OCI-LY1 (cell line): ENCODE measurements around the gene MEIG1.
"Not testable (repeated sequence)": the region's sequence is repeated elsewhere in the genome, so short reads cannot be mapped to it uniquely, and the experiment has no call there.

Source experiments
- H2AFZ ChIP-seq: fragments of 200-600 bp; sonication (generic), shearing (Covaris generic); 2 replicates; pipeline ENCODE4 v1.6.0; 2014; ENCODE audit warnings: antibody characterized with exemption, mild to moderate bottlenecking, low read length
- H3F3A ChIP-seq: fragments of 200-600 bp; sonication (generic), shearing (Covaris generic); 2 replicates; pipeline ENCODE4 v1.6.0; 2014; ENCODE audit warnings: mild to moderate bottlenecking, antibody characterized with exemption, low read length, moderate library complexity; ENCODE audit not compliant: insufficient read depth
- H3K27ac ChIP-seq: fragments of 200-600 bp; sonication (generic); 2 replicates; pipeline ENCODE4 v1.5.1; 2014; ENCODE audit warnings: low read length, mixed run types, mild to moderate bottlenecking, low read depth; ENCODE audit not compliant: poor library complexity, severe bottlenecking
- H3K27me3 ChIP-seq: fragments of 200-600 bp; sonication (generic); 2 replicates; pipeline ENCODE4 v1.6.0; 2014; ENCODE audit warnings: antibody characterized with exemption, mild to moderate bottlenecking, low read length, moderate library complexity; ENCODE audit not compliant: insufficient read depth
- H3K36me3 ChIP-seq: fragments of 200-600 bp; sonication (generic); 2 replicates; pipeline ENCODE4 v1.6.1; 2014; ENCODE audit warnings: mild to moderate bottlenecking, antibody characterized with exemption, low read length, moderate library complexity, mixed read lengths; ENCODE audit not compliant: insufficient read depth
- H3K4me1 ChIP-seq: fragments of 200-600 bp; sonication (generic); 2 replicates; pipeline ENCODE4 v1.5.1; 2014; ENCODE audit warnings: mild to moderate bottlenecking, low read length, moderate library complexity; ENCODE audit not compliant: insufficient read depth, severe bottlenecking
- H3K4me2 ChIP-seq: fragments of 200-600 bp; sonication (generic), shearing (Covaris generic); 2 replicates; pipeline ENCODE4 v1.6.1; 2014; ENCODE audit warnings: low read length
- H3K4me3 ChIP-seq: fragments of 200-600 bp; sonication (generic); 2 replicates; pipeline ENCODE4 v1.5.1; 2014; ENCODE audit warnings: low read length, low read depth, mild to moderate bottlenecking, mixed read lengths; ENCODE audit not compliant: poor library complexity, severe bottlenecking
- H3K79me2 ChIP-seq: fragments of 200-600 bp; shearing (Covaris generic); 2 replicates; pipeline ENCODE4 v1.6.1; 2016; ENCODE audit warnings: mixed run types, low read length, mixed read lengths; ENCODE audit not compliant: insufficient read depth
- H3K9ac ChIP-seq: fragments of 200-600 bp; sonication (generic), shearing (Covaris generic); 2 replicates; pipeline ENCODE4 v1.6.1; 2014; ENCODE audit warnings: mild to moderate bottlenecking, low read length, mixed read lengths
- H3K9me2 ChIP-seq: fragments of 200-600 bp; sonication (generic), shearing (Covaris generic); 2 replicates; pipeline ENCODE4 v1.6.1; 2014; ENCODE audit warnings: low read depth, mild to moderate bottlenecking, low read length, mixed read lengths
- H3K9me3 ChIP-seq: fragments of 200-600 bp; shearing (Covaris generic); 2 replicates; pipeline ENCODE4 v1.6.1; 2014; ENCODE audit warnings: low read length, mixed read lengths
- H4K20me1 ChIP-seq: fragments of 200-600 bp; sonication (generic), shearing (Covaris generic); 2 replicates; pipeline ENCODE4 v1.6.0; 2016; ENCODE audit warnings: mild to moderate bottlenecking, low read length; ENCODE audit not compliant: insufficient read depth
- EZH2 ChIP-seq: fragments of 200-600 bp; sonication (generic), shearing (Covaris generic); IDR thresholded peaks from 2 replicates; pipeline ENCODE4 v1.8.0; 2017; ENCODE audit warnings: borderline replicate concordance, mixed run types, mild to moderate bottlenecking, antibody characterized with exemption, low read length, moderate library complexity, mixed read lengths
- TF ChIP-seq, protein P1 (sequence below): fragments of 200-600 bp; sonication (generic), shearing (Covaris generic); IDR thresholded peaks from 2 replicates; pipeline ENCODE4 v1.5.1; 2017; ENCODE audit warnings: mild to moderate bottlenecking, antibody characterized with exemption, low read length, moderate library complexity, mixed read lengths

Gene MEIG1

GRCh38 chr10:14982744-14983143 lies 23.6 kb downstream of the MEIG1 start:
- H3K27me3 ChIP-seq = no peaks in the 10 kb centered on the region

DNA sequence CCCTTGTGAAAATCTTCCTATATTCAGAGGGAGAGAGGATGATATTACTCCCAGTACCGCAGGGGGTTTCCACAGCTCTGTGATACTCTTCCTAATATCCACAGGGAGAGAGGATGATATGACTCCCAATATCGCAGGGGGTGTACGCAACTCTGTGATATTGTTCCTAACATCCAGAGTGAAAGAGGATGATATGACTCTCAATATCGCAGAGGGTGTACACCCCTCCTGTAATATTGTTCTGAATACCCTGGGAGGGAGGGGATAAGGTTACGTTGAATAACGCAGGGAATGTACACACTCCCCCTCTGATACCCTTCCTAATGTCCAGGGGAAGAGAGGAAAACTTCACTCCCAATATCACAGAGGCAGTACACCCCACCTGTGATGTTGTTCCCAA lies 30.4 kb downstream of the MEIG1 start:
- not testable (repeated sequence) for H3K9ac ChIP-seq, H4K20me1 ChIP-seq, H3K79me2 ChIP-seq, H3K9me3 ChIP-seq, H3K36me3 ChIP-seq, H3K4me2 ChIP-seq, H3K4me3 ChIP-seq, H3K27me3 ChIP-seq, H3F3A ChIP-seq, H3K27ac ChIP-seq, H2AFZ ChIP-seq, H3K4me1 ChIP-seq, H3K9me2 ChIP-seq

More at GRCh38 chr10:14982744-14983143, 23.6 kb downstream of the MEIG1 start:
- no peak for TF ChIP-seq EZH2
- TF ChIP-seq, protein P1, sequence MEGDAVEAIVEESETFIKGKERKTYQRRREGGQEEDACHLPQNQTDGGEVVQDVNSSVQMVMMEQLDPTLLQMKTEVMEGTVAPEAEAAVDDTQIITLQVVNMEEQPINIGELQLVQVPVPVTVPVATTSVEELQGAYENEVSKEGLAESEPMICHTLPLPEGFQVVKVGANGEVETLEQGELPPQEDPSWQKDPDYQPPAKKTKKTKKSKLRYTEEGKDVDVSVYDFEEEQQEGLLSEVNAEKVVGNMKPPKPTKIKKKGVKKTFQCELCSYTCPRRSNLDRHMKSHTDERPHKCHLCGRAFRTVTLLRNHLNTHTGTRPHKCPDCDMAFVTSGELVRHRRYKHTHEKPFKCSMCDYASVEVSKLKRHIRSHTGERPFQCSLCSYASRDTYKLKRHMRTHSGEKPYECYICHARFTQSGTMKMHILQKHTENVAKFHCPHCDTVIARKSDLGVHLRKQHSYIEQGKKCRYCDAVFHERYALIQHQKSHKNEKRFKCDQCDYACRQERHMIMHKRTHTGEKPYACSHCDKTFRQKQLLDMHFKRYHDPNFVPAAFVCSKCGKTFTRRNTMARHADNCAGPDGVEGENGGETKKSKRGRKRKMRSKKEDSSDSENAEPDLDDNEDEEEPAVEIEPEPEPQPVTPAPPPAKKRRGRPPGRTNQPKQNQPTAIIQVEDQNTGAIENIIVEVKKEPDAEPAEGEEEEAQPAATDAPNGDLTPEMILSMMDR = no peak
- no peaks in the 10 kb centered on the region for H3K4me1 ChIP-seq
- no peaks in the 10 kb centered on the region for H3K9me3 ChIP-seq
- no peaks in the 10 kb centered on the region for H3K79me2 ChIP-seq
- H3F3A ChIP-seq = no peaks in the 10 kb centered on the region
- no peak overlapping the region for H3K4me3 ChIP-seq
- no peak overlapping the region for H3K27ac ChIP-seq
- no peak overlapping the region for H3K4me2 ChIP-seq
- no peak overlapping the region for H2AFZ ChIP-seq
- no peaks in the 10 kb centered on the region for H3K9me2 ChIP-seq
- H4K20me1 ChIP-seq = no peaks in the 10 kb centered on the region
- no peak overlapping the region for H3K9ac ChIP-seq
- H3K36me3 ChIP-seq = no peaks in the 10 kb centered on the region

- H3K79me2 ChIP-seq, H3K27ac ChIP-seq: not testable (repeated sequence)
- TF ChIP-seq, protein P1 = peak; percentile 40; the same call in 1 of the 2 replicates
Observed at GRCh38 chr10:14991035-14991749, 32.0 kb downstream of the MEIG1 start.

DNA sequence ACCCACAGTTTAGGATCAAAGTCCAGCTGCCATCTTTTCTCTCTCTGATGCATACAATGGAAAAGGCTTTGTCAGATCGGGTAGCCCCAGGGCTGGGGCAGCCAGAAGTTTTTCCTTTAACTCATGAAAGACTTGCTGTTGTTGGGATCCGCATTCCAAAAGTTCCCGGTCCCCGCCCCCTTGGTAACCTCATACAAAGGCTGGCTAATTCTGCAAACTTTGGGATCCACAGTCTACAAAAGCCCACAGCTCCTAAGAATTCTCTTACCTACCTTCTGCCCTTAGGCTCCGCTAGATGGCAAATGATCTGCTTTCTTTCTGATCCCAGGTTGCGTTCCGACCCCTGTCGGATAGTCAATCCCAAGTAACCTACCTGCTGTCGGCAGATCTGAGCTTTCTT lies 33.1 kb downstream of the MEIG1 start:
- H3K36me3 ChIP-seq, H2AFZ ChIP-seq, H4K20me1 ChIP-seq, H3K4me1 ChIP-seq, H3K9me3 ChIP-seq, H3K4me2 ChIP-seq, H3F3A ChIP-seq, H3K9ac ChIP-seq, H3K9me2 ChIP-seq, H3K27ac ChIP-seq, H3K27me3 ChIP-seq, H3K4me3 ChIP-seq, H3K79me2 ChIP-seq: not testable (repeated sequence)

More at GRCh38 chr10:14991035-14991749, 32.0 kb downstream of the MEIG1 start:
- H3K27me3 ChIP-seq, H3K4me3 ChIP-seq, H4K20me1 ChIP-seq, H3K9me3 ChIP-seq, H2AFZ ChIP-seq, H3K4me2 ChIP-seq, H3K9me2 ChIP-seq, H3F3A ChIP-seq, H3K4me1 ChIP-seq, H3K9ac ChIP-seq, H3K36me3 ChIP-seq: not testable (repeated sequence)

DNA sequence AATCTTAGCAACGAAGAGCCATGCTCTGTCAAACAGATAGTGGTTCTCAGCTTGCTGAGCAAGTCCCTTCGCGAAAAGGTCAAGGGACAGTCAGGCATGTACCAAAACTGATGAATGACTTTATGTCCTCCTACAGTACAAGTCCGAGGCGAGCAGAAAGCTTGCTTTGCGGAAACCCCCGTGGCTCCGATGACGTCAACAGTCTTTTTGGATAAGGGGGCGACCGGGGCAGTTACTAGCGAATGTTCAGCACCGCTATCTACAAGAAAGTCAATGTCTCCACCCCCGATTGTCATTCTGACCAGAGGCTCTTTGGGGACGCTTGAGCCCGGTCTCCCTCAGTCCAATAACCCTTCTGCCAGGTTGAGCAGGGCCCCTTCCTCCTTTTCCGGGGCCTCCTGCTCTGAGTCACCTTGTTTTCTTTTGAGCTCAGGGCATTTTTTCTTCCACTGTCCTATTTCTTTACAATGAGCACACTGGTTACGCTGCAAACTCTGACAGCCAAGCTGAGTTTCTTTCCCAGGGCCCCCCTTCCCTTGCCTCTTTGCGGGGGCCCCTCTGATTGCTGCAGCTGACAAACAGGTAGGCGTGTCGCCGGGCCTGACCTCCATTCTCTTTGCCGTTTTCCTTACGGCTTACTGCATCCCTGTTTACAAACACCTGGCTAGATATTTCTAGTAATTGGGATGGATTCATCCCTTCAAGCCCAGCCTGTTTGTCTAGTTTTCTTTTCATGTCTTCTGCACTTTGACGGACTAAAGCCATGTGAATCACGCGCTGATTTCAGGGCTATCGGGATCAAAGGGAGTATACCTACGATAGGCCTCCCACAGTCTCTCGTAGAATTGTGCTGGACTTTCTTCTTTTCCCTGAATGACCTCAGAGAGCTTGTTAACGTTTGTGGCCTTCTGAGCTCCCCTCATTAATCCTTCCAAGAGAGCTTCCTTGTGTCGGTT lies 34.6 kb downstream of the MEIG1 start:
- not testable (repeated sequence) for H3K9ac ChIP-seq, H3K4me2 ChIP-seq

More for the DNA sequence above, 34.6 kb downstream of the MEIG1 start:
- H4K20me1 ChIP-seq, H3K4me3 ChIP-seq, H3K27ac ChIP-seq, H3K9me2 ChIP-seq, H3K79me2 ChIP-seq, H2AFZ ChIP-seq, H3K9me3 ChIP-seq, H3K4me1 ChIP-seq, H3K36me3 ChIP-seq, H3K27me3 ChIP-seq, H3F3A ChIP-seq: not testable (repeated sequence)
